ENCODE results near the gene C21orf91. TPM values are rescaled to one million over a fixed set of nuclear protein-coding genes. Genes with fewer than 3 reads are reported as not detected.

C21orf91 gene
- total and polyA plus RNA-seq, 9 of the 15 experiments (the other 6 are each of a cell fraction or from before 2014, with no cell fraction given) = 3.9 to 14.1 (median 12.1) TPM

GRCh38 chr21:17803536-17803935 lies 15.6 kb downstream of the C21orf91 start (continued):
- TF ChIP-seq ZBTB8A (IDR thresholded peaks at IDR 0.05; ENCODE audit: partially characterized antibody) (no peak), IFI16 (CRISPR knock-in tag; IDR thresholded peaks at IDR 0.05) (no peak), CTCF (IDR thresholded peaks at IDR 0.05 in 2 of 3, conservative IDR thresholded peaks at IDR 0.05 in 1 of 3; ENCODE audit: insufficient read depth in 2 of 3, low read depth in 1 of 3, low read length in 3 of 3) (no peak), CREB3L1 (IDR thresholded peaks at IDR 0.05; ENCODE audit: borderline replicate concordance, low read depth) (no peak), NRF1 (conservative IDR thresholded peaks at IDR 0.05 in 1 of 2, IDR thresholded peaks at IDR 0.05 in 1 of 2) (no peak), ZNF174 (CRISPR knock-in tag; IDR thresholded peaks at IDR 0.05) (no peak), HDAC8 (tag; IDR thresholded peaks at IDR 0.05) (no peak), REST (IDR thresholded peaks at IDR 0.05; ENCODE audit: borderline replicate concordance) (no peak), REST (CRISPR knock-in tag; IDR thresholded peaks at IDR 0.05; ENCODE audit: low read depth) (no peak), ZNF184 (CRISPR knock-in tag; IDR thresholded peaks at IDR 0.05) (no peak), PHF20 (IDR thresholded peaks at IDR 0.05; ENCODE audit: partially characterized antibody) (no peak), PRMT5 (CRISPR knock-in tag; IDR thresholded peaks at IDR 0.05) (no peak), CBX1 (IDR thresholded peaks at IDR 0.05; ENCODE audit: low read depth) (no peak), OTX1 (CRISPR knock-in tag; IDR thresholded peaks at IDR 0.05) (no peak)
